Gastrocnemius medialis (tissue), 4 donors: ENCODE data around the gene EBNA1BP2. TPM values are rescaled to one million over a fixed set of nuclear protein-coding genes. Genes with fewer than 3 reads are reported as not detected.

Source experiments
- ATAC-seq, 2 donors: fragments of 150-250 bp; one replicate each; pipeline ENCODE4 v1.9.1; 2016
- DNase-seq, 2 donors: peaks; one replicate each; pipeline ENCODE4 v3.0.0-alpha.2; 2019
- H3K27ac ChIP-seq, 4 donors: fragments of 200-600 bp; sonication (generic); 1 replicate in 1 of 4; 2 replicates in 3 of 4; pipeline ENCODE4 v1.5.1; 2016 to 2018; ENCODE audit warnings: mild to moderate bottlenecking in 2 of 4, moderate library complexity in 1 of 4
- H3K27me3 ChIP-seq, 3 donors: fragments of 200-600 bp; sonication (generic) in 2 of 3; 1 replicate in 1 of 3; 2 replicates in 2 of 3; pipeline versions ENCODE4 v1.5.1 to v1.6.0; 2016 to 2019; ENCODE audit warnings: mild to moderate bottlenecking in 1 of 3, moderate library complexity in 1 of 3
- H3K36me3 ChIP-seq, 2 donors: fragments of 200-600 bp; sonication (generic) in 1 of 2; one replicate each; pipeline ENCODE4 v1.5.1; 2017 to 2018
- H3K4me1 ChIP-seq, 2 donors: fragments of 200-600 bp; sonication (generic) in 1 of 2; one replicate each; pipeline ENCODE4 v1.5.1; 2016 to 2017; ENCODE audit warnings: mild to moderate bottlenecking in 2 of 2
- H3K4me3 ChIP-seq, 4 donors: fragments of 200-600 bp; sonication (generic) in 3 of 4; 1 replicate in 1 of 4; 2 replicates in 3 of 4; pipeline ENCODE4 v1.5.1; 2016 to 2019; ENCODE audit warnings: mild to moderate bottlenecking in 2 of 4
- H3K9me3 ChIP-seq, 3 donors: fragments of 200-600 bp; sonication (generic) in 2 of 3; 1 replicate in 1 of 3; 2 replicates in 2 of 3; pipeline ENCODE4 v1.5.1; 2016 to 2019
- CTCF ChIP-seq, 5 experiments: fragments of 450-650 bp in 3 of 5; fragments of 200-600 bp in 2 of 5; sonication (generic) in 2 of 5; IDR thresholded peaks in 4 of 5; conservative IDR thresholded peaks in 1 of 5; 1 replicate in 4 of 5; 2 replicates in 1 of 5; pipeline ENCODE4 v1.5.1; 2016 to 2019; ENCODE audit warnings: antibody characterized with exemption in 5 of 5, mild to moderate bottlenecking in 3 of 5, moderate library complexity in 3 of 5
- POLR2A ChIP-seq, 2 donors: fragments of 450-650 bp; IDR thresholded peaks; one replicate each; pipeline ENCODE4 v1.6.1; 2017; ENCODE audit warnings: antibody characterized with exemption in 2 of 2, mild to moderate bottlenecking in 2 of 2, moderate library complexity in 2 of 2
- in situ Hi-C, 4 donors: fragments of 200-750 bp; cut with MboI; loops; one replicate each; pipeline versions ENCODE4 v1.15.0 to v1.8.0; 2017; ENCODE audit warnings: low sequenced_read_pairs in 4 of 4
- intact Hi-C: fragments of 100-400 bp; cut with DNase I; formaldehyde crosslinking; loops from one replicate; pipeline ENCODE4 v1.15.1; 2023; ENCODE audit warnings: low total_unique reads
- total RNA-seq, 4 donors: library from RNA; depleted of rRNA; stranded (reverse); fragments of >200 nt; gene quantifications; one replicate each; pipeline versions ENCODE4 v1.1.0 to v1.2.3, GENCODE V29; 2016

Gene EBNA1BP2
- total RNA-seq, 4 donors from 2014 or later: 41.2 to 68.4 (median 59.1) TPM

DNA sequence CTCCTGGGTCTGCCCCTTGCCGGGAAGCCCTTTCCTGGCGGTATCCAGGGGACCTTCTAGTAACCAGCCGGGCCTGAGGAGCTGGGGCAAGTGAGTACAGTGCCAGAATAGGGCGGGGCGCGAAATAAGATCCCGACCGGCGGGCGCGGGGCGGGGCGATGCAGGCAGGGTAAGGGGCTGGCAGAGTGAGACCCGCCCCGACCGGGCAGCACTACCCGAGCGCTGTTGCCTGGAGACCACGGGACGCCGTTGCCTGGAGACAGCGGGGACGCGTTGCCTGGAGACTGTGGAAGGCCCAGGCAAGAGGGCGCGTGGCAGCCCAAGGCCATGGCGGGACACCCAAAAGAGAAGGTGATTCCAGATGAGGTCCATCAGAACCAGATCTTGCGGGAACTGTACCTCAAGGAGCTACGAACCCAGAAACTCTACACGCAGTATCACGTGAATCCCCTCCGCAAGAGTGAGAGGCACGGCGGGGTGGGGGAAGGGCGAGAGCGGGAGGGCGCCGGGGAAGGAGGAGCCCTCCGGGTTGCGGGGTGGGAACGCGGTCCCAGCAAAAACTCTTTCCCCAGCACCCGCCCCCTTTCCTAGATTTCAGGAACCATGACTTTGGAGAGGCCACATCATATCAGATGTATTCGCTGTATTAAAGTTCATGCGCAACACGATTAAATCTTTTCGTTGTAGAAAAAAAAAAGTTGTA, 24.3 kb downstream of the EBNA1BP2 start:
- H3K36me3 ChIP-seq: no peaks in the 10 kb centered on the region
- no peaks in the 10 kb centered on the region for H3K9me3 ChIP-seq
- ATAC-seq (no peak), DNase-seq (no peak)
- H3K4me3 ChIP-seq: peak overlapping the region; percentile 24 to 55 (median 44)
- intact Hi-C loops (no loop called here), in situ Hi-C loops (no loop called here)
- no peak overlapping the region for H3K27ac ChIP-seq
- no peak for TF ChIP-seq CTCF (IDR thresholded peaks at IDR 0.05 in 4 of 5, conservative IDR thresholded peaks at IDR 0.05 in 1 of 5)
- TF ChIP-seq POLR2A (IDR thresholded peaks at IDR 0.05): no peak
- H3K27me3 ChIP-seq: peaks cover 39 to 51% (median 47%) of the 10 kb centered on the region in 3 donors
- peaks cover 3 to 7% of the 10 kb centered on the region in 2 donors for H3K4me1 ChIP-seq

- no peaks in the 10 kb centered on the region for H3K9me3 ChIP-seq
- no peaks in the 10 kb centered on the region for H3K36me3 ChIP-seq
- H3K4me1 ChIP-seq: peaks cover 3 to 7% of the 10 kb centered on the region in 2 donors
- DNase-seq (no peak), ATAC-seq (no peak)
- intact Hi-C loops (no loop called here), in situ Hi-C loops (no loop called here)
- H3K27ac ChIP-seq: no peak overlapping the region
- no peak for TF ChIP-seq POLR2A (IDR thresholded peaks at IDR 0.05)
- TF ChIP-seq CTCF (IDR thresholded peaks at IDR 0.05 in 4 of 5, conservative IDR thresholded peaks at IDR 0.05 in 1 of 5): no peak
- no peak overlapping the region for H3K4me3 ChIP-seq
- H3K27me3 ChIP-seq: peaks cover 31 to 36% (median 36%) of the 10 kb centered on the region in 3 donors
Measured at GRCh38 chr1:43144237-43144636, 27.9 kb downstream of the EBNA1BP2 start.

DNA sequence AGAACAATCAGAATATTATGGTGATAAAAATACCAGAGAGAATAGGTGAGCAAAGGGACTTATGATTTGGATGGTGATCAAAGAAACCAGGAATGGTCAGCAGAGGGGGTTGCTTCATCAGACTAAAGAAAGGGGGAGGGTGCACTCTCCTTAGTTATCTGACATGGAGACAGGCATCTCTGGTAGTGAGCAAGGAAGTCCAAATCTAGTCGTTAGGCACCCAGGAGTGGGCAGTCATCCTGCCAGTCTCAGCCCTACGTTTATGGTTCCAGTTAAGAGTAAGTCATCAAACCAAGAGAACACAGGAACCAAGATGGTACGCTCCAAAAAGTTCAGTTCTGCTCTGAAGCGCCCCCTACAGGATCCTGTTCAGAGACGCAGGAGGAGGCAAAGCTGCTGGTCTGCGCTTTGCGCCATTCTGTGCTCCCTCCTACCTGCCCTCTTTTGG, 28.6 kb downstream of the EBNA1BP2 start:
- Histone ChIP-seq H3K36me3 (no peaks in the 10 kb centered on the region), H3K4me1 (peaks cover 3 to 7% of the 10 kb centered on the region in 2 donors), H3K9me3 (no peaks in the 10 kb centered on the region), H3K4me3 (no peak overlapping the region), H3K27me3 (peaks cover 29 to 31% (median 30%) of the 10 kb centered on the region in 3 donors), H3K27ac (no peak overlapping the region)
- ATAC-seq: no peak
- TF ChIP-seq CTCF (IDR thresholded peaks at IDR 0.05 in 4 of 5, conservative IDR thresholded peaks at IDR 0.05 in 1 of 5): no peak
- TF ChIP-seq POLR2A (IDR thresholded peaks at IDR 0.05): no peak
- DNase-seq: no peak
- in situ Hi-C loops: no loop called here
- intact Hi-C loops: no loop called here

DNA sequence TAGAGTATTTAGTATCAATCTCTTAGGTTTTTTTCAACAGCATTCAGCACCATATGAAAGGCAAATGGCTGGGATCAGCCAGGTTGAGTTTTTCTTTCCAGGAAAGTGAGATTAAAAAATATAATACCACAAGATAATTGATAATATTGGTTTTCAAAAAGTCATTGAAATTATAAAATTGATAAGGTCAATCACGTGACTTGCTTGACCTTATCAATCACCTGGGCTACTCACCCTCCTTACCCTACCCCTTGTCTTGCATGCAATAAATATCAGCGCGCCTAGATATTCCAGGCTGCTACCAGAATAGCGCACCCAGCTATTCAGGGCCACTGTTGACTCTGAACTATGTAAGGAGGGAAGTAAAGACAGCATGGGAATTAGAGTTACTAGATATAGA, 31.5 kb downstream of the EBNA1BP2 start:
- TF ChIP-seq CTCF (IDR thresholded peaks at IDR 0.05 in 4 of 5, conservative IDR thresholded peaks at IDR 0.05 in 1 of 5): no peak
- TF ChIP-seq POLR2A (IDR thresholded peaks at IDR 0.05): no peak
- Histone ChIP-seq H3K36me3 (no peaks in the 10 kb centered on the region), H3K27me3 (peaks cover 5 to 14% (median 12%) of the 10 kb centered on the region in 3 donors), H3K9me3 (no peaks in the 10 kb centered on the region), H3K4me3 (no peak overlapping the region), H3K27ac (no peak overlapping the region), H3K4me1 (no peaks in the 10 kb centered on the region)
- intact Hi-C loops: no loop called here
- in situ Hi-C loops: no loop called here
- no peak for DNase-seq
- ATAC-seq: no peak
